HPDE6-E6E7 (cell line): ENCODE results near the gene FOXRED2.
A peak's percentile ranks its signal among the peaks of the same experiment; 100 is the strongest.
"Not testable (repeated sequence)": the region's sequence is repeated elsewhere in the genome, so short reads cannot be mapped to it uniquely, and the experiment has no call there.

Experiments
- DNase-seq: peaks from one replicate; pipeline ENCODE4 v3.0.0; 2011; ENCODE audit warnings: missing footprints; ENCODE audit errors: extremely low spot score

The FOXRED2 gene

GRCh38 chr22:36450923-36451322 lies 55.9 kb downstream of the FOXRED2 start:
- not testable (repeated sequence) for DNase-seq

- DNase-seq = no peak
Measured at GRCh38 chr22:36449596-36450175, 57.2 kb downstream of the FOXRED2 start.

- no peak for DNase-seq
Measured at GRCh38 chr22:36447632-36448031, 59.2 kb downstream of the FOXRED2 start.

GRCh38 chr22:36445158-36445668 lies 61.6 kb downstream of the FOXRED2 start:
- DNase-seq = no peak

GRCh38 chr22:36443198-36443770 lies 63.6 kb downstream of the FOXRED2 start:
- DNase-seq = no peak

- DNase-seq = no peak
Measured at GRCh38 chr22:36442506-36443197, 64.2 kb downstream of the FOXRED2 start.

- no peak for DNase-seq
Measured at GRCh38 chr22:36440429-36441002, 66.3 kb downstream of the FOXRED2 start.

- peak; percentile 93 for DNase-seq
Measured at GRCh38 chr22:36439481-36440271, 67.2 kb downstream of the FOXRED2 start.
